HG03469 (cell line): Measurements from ENCODE around the gene NKAIN2.
"Not testable (repeated sequence)": the region's sequence is repeated elsewhere in the genome, so short reads cannot be mapped to it uniquely, and the experiment has no call there.

Source experiments
- ATAC-seq: cut with Tn5 transposase; IDR thresholded peaks from one replicate; pipeline ENCODE4 v1.9.1; 2021; ENCODE audit warnings: mild to moderate bottlenecking, moderate library complexity, moderate number of reproducible peaks; ENCODE audit not compliant: unreplicated experiment

NKAIN2 gene

GRCh38 chr6:124167249-124167648 is 363.6 kb downstream of the NKAIN2 start:
- ATAC-seq: not testable (repeated sequence)

GRCh38 chr6:124190256-124190655 is 386.6 kb downstream of the NKAIN2 start:
- no peak for ATAC-seq

GRCh38 chr6:124193132-124193531 is 389.5 kb downstream of the NKAIN2 start:
- no peak for ATAC-seq

GRCh38 chr6:124197148-124197547 is 393.5 kb downstream of the NKAIN2 start:
- no peak for ATAC-seq

GRCh38 chr6:124199286-124199685 is 395.6 kb downstream of the NKAIN2 start:
- no peak for ATAC-seq

- no peak for ATAC-seq
These were observed 397.0 kb downstream of the NKAIN2 start for GRCh38 chr6:124200661-124201060.

GRCh38 chr6:124203101-124203811 is 399.6 kb downstream of the NKAIN2 start:
- ATAC-seq: no peak

- ATAC-seq: no peak
These were observed 400.1 kb downstream of the NKAIN2 start for GRCh38 chr6:124203812-124204167.

- ATAC-seq: no peak
These were observed 402.3 kb downstream of the NKAIN2 start for GRCh38 chr6:124205921-124206320.

- no peak for ATAC-seq
These were observed 420.1 kb downstream of the NKAIN2 start for GRCh38 chr6:124223611-124224345.

- no peak for ATAC-seq
These were observed 422.7 kb downstream of the NKAIN2 start for GRCh38 chr6:124226396-124226795.

- no peak for ATAC-seq
These were observed 429.6 kb downstream of the NKAIN2 start for GRCh38 chr6:124233221-124233620.

GRCh38 chr6:124234801-124235200 is 431.1 kb downstream of the NKAIN2 start:
- no peak for ATAC-seq

- no peak for ATAC-seq
These were observed 434.2 kb downstream of the NKAIN2 start for GRCh38 chr6:124237911-124238310.

GRCh38 chr6:124238408-124238807 is 434.7 kb downstream of the NKAIN2 start:
- ATAC-seq: not testable (repeated sequence)

GRCh38 chr6:124254941-124255685 is 451.4 kb downstream of the NKAIN2 start:
- no peak for ATAC-seq

GRCh38 chr6:124260337-124260736 is 456.7 kb downstream of the NKAIN2 start:
- ATAC-seq: no peak

- no peak for ATAC-seq
These were observed 466.1 kb downstream of the NKAIN2 start for GRCh38 chr6:124269733-124270132.

GRCh38 chr6:124273701-124274100 is 470.0 kb downstream of the NKAIN2 start:
- ATAC-seq: no peak

GRCh38 chr6:124282541-124282940 is 478.9 kb downstream of the NKAIN2 start:
- ATAC-seq: no peak

- no peak for ATAC-seq
These were observed 479.8 kb downstream of the NKAIN2 start for GRCh38 chr6:124283486-124283885.

GRCh38 chr6:124285146-124285545 is 481.5 kb downstream of the NKAIN2 start:
- no peak for ATAC-seq
